WI38 (cell line): ENCODE results near the gene GSN.

Experiments
- H3K4me3 ChIP-seq: 2 replicates; pipeline ENCODE4 v1.5.1; 2011; ENCODE audit warnings: low read depth, mild to moderate bottlenecking, control low read depth, low read length
- TF ChIP-seq, protein P1 (sequence below): IDR thresholded peaks from 2 replicates; pipeline ENCODE4 v1.5.1; 2012; ENCODE audit warnings: low read depth, mild to moderate bottlenecking, control low read depth, low read length

Gene GSN

DNA sequence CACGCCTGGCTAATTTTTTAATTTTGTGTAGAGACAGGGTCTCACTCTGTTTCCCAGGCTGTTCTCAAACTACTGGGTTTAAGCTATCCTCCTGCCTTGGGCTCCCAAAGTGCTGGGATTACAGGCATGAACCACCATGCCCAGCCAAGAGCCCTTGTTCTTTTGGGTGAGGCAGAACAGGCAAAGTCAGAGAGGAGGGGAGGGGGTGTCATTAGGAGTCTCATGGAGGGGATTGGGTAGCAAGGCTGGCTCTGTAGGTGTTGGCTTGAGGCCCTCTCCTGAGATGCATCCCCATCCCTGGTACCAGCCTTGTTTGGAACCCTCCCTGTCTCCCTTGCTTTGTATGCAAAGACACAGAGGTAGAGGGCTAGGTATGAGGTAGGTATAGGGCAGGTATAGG, 24.1 kb downstream of the GSN start:
- TF ChIP-seq, protein P1, sequence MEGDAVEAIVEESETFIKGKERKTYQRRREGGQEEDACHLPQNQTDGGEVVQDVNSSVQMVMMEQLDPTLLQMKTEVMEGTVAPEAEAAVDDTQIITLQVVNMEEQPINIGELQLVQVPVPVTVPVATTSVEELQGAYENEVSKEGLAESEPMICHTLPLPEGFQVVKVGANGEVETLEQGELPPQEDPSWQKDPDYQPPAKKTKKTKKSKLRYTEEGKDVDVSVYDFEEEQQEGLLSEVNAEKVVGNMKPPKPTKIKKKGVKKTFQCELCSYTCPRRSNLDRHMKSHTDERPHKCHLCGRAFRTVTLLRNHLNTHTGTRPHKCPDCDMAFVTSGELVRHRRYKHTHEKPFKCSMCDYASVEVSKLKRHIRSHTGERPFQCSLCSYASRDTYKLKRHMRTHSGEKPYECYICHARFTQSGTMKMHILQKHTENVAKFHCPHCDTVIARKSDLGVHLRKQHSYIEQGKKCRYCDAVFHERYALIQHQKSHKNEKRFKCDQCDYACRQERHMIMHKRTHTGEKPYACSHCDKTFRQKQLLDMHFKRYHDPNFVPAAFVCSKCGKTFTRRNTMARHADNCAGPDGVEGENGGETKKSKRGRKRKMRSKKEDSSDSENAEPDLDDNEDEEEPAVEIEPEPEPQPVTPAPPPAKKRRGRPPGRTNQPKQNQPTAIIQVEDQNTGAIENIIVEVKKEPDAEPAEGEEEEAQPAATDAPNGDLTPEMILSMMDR: no peak
- H3K4me3 ChIP-seq: no peak overlapping the region

DNA sequence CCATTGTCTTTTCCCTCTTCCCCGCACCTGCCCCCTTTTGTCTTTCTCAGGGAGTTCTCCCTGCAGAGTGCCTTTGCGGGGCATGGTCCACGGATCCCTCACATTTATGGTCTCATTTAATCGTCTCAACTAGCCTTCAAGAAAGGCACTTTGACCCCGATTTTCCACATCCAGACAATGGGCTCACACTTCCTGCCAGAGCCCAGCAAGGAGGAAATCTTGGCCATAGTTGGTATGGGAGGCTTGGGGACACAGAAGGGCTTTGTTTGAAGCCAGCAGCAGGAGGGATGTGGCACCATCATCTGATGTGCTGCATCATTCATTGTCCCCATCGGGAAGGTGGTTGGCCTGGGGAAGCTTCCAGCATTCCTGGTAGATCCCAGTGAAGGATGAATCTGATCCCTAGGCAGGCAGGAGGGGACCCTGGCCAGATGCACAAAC, 24.9 kb downstream of the GSN start:
- TF ChIP-seq, protein P1: no peak

DNA sequence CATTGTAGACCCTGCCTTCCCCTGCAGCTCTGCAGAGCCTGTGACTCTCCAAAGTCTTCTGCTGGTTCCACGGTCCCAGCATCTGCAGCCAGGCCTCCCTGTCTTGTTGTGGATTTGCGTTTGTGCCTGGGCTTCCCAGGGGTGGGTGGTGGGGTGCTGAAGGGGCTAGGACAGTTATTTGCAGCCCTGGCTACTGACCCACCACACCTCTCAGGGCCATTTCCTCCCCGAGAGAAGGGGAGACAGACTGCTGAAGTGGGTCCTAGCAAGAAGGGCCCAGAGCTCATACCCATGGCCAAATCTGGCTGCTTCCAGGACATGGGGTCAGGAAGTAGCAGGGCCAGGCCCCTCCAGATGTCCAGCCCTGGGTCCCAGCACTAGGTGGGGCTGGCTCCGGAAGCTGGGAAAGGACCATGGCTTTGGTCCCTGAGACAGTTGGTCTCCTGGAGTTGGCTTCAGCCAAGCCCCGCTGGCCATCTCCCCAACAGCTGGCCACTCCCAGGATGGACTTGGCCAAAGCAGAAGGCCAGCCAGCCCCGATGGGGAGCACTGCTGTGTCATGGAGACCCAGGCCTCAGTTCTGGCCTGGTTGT, 26.3 kb downstream of the GSN start:
- no peak overlapping the region for H3K4me3 ChIP-seq
- TF ChIP-seq, protein P1: no peak

More for the DNA sequence above, 24.9 kb downstream of the GSN start:
- H3K4me3 ChIP-seq: no peak overlapping the region

DNA sequence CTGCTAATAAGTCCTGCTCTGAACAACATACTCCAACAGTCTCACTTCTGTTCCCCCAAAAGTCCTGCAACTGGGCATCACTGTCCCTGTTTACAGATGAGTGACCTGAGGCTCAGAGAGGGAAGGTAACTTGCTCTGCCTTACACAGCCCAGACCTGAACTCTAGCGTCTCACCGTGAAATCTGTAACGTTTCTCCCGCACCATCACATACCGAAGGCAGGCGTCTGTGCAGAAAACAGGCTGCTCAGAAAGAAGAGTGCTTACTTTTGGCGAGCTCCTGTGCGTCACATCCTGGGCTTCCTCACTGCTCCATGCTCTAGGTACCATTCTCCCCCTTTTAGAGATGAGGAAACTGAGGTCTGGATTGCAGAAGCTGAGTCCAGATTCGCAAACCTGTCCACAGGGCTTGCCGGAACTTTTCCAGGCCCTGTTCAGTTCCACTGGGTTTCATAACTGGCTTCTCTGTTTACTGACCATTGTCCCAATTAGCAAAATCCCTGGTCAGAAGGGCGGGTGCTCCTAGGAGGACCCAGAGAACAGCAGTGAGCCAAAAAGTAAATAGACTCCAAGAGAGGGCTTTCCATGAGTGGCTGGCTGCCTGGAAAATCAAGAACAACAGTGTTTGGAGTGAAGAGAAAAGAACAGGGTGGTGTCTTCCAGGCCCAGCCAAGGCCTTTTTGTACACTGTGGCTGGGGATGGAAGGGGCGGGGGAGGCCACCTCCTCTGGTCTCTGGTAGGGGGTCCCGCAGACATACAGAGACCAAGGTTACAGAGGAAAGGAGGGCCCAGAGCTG, 27.1 kb downstream of the GSN start:
- TF ChIP-seq, protein P1: no peak
- H3K4me3 ChIP-seq: no peak overlapping the region

DNA sequence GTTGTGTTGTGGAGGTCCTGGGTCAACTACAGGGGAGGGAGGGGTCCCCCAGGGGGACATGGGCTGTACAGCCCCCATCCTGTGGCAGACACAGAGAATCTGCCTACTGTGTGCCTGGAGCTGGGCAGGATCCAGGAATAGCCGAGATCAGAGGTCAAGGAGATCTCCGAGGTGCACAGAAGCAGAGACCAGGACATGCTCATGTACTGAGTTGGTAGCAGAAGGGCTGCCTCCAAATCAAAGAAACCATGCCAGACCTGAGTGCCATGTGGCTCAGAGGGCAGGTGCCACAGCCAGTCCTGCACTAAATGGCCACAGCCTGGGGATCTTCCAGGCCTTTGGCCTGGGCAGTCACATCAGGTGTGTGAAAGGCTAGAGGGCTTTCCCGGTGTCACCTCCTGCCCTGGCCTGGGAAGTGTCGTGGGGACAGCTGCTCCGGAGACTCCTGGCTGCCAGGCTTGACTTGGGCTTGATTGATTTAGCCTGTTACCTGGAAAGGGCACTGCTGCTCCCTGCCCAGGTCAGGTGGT, 27.8 kb downstream of the GSN start:
- TF ChIP-seq, protein P1: no peak
- no peak overlapping the region for H3K4me3 ChIP-seq

DNA sequence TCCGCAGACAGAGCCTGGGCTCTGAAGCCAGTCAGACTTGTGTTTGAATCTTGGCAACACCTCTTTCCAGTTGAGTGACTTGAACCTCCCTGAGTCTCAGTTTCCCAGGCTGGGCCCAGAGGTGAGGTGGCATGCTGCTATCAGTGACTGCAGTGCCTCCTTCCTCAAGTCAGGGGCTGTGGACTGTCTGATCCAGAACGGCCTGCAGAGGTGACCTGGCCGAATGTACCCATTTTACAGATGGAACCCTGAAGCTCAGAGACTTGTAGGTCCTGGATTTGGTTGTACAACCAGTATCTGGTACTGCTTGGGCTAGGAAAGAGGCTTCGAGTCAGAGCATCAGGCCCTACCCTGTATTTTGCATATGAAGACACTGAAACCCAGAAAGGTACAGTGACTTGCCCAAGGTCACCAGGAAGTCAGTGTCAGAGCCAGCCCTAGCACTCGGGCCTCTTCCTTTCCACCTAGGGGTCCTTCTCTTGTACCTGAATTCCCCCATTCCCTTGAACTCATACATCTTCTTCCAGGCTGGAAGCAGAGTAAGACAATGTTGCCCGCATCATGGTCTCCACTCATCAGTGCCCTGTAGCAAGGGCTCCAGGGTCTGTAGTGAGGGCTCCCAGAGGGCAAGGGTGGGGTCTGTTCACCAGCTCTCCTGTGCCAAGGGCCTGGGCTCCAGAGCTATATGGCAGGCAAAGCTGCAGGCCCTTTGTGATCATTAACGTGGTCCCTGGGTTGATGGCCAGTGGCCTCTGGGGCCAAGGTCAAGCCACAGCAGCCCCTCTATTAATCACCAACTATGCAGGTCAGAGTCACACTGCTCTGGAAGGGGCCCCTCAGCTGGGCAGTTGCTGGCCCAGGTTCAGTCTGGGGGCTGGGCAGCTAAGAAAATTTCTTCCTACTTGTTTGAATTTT, 28.5 kb downstream of the GSN start:
- H3K4me3 ChIP-seq: no peak overlapping the region
- TF ChIP-seq, protein P1: no peak
